HL-60/S4 treated with phorbol 12-myristate 13-acetate at 8.2 ng/mL for 4 days and 3 days (cell line): ENCODE results near the gene MOV10L1.

Experiments
- in situ Hi-C: fragments of 300-500 bp; cut with MboI; formaldehyde crosslinking; loops from 2 replicates; pipeline ENCODE4 v1.15.0; 2022; ENCODE audit warnings: low sequenced_read_pairs

Gene MOV10L1

DNA sequence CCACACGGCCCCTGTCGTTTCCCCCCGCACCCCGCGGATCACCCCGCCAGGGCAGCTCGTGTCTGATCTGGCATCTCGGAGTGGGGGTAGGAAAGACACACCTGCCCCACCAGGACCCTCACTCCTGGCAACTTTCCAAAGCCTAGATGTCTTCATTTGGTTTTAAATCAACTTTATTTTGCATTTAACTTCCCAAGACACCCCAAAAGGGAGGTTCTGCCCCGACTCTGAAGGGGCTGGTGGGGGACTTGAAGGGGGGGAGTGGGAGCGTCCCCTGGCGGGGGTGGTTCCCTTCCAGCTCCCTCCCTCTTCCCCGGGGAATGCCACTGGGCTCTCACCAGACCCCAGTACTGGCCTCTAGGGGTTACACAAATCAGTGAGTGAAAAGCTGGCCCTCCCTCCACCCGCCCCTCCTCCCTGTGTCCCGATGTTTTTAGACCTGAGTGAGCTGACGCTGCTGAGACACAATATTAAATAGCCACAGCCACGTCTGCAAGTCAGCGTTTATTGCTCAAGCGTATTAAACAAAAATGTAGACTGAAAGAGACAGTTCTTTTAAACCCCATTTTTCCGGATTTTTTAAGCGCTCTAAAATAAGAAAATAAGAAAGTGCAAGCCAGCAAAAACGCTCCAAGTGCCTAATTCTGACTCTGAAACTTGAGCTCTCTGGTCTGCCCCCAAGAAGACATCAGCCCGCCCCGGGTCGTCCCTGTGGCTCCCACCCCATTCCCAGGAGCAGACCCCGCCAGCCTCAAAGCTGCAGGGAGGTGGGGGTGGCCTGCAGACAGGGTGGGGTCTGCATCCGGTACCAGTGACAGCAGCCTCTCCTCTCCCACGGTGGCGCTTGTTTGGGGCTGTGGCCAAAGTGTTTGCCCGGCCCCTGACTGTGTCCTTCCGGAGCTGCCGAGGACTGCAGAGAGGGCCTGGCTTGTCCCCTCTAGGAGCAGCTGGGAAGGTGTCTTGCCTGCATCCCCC lies 30.6 kb upstream of the MOV10L1 start:
- in situ Hi-C loops, result no loop called here

DNA sequence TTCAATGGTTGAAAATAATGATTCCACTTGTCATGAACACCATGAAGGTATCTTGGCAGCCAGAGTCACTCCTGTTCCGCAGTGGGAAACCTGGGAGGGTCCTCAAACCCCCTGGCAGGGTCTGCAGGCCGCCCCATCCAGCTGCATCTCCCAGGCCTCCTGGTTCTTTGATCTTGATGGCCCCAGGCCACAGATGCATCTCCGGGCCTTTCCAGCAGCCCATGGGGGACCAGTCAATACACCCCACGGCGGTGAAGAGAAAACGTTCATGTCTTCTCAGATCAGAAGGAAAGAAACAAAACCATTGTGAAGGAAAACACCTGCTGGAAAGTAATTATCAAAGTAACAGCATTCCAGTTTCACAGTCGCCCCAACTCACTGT lies 29.9 kb upstream of the MOV10L1 start:
- in situ Hi-C loops, result no loop called here

DNA sequence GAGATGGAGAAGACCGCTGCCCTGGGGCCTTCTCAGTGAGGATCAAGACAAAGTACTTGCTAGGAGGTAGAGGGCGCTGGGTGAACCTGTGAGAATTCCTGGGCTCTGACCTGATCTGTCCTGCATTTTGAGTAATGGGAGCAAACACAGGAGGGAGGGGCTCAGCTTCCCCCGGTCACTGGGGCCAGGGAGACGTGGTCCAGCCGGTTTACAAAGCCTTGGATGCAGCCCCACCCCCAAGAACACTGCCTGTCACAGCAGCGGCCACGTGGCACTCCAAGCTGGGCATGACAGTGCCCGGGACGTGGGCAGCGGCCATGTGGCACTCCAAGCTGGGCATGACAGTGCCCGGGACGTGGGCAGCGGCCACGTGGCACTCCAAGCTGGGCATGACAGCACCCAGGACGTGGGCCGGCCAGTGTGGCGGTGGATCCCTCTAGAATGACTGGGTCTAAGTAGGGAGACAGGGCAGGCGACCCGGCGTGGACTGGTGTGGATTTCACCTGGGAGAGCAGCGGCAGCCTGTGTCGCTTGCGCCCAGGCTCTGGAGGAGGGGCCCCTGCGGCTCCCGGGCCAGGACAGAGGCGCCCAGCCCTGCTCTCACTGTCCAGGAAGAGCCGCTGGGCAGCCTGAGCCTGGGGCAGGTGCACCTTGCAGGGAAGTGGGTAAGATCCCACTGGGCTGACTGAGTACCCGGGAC lies 29.2 kb upstream of the MOV10L1 start:
- in situ Hi-C loops, result no loop called here

DNA sequence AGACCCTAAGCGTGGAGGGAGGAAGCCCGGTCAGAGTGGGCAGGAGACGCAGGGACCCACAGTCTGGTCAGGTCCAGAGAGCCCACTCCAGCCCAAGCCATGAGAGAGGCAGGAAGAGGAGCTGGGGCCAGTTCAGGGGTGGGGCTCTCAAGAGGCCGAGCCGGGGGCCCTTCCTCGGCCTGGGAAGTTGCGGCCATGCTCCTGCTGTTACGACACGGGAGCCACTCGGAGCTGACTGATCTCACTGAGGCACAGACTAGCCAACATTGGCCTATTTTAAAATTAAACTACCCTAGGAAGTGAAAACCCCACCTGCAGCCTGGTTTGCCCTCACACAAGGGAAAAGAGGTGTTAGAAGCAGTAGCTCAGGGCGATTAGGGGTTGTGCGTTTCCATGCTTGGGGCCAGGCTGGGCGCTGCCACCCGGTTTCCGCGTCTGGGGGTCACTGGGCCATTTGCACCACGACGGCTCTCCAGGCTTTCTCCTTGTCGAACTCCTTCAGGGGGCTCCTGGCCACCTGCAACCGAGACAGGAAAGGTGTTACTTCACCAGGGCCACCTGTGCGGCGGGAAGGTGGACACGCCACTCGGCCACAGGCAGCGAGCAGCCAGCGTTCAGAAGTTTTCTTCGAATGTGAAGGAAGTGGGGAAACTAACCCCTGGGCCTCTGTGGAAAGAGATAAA lies 28.5 kb upstream of the MOV10L1 start:
- in situ Hi-C loops, result no loop called here

DNA sequence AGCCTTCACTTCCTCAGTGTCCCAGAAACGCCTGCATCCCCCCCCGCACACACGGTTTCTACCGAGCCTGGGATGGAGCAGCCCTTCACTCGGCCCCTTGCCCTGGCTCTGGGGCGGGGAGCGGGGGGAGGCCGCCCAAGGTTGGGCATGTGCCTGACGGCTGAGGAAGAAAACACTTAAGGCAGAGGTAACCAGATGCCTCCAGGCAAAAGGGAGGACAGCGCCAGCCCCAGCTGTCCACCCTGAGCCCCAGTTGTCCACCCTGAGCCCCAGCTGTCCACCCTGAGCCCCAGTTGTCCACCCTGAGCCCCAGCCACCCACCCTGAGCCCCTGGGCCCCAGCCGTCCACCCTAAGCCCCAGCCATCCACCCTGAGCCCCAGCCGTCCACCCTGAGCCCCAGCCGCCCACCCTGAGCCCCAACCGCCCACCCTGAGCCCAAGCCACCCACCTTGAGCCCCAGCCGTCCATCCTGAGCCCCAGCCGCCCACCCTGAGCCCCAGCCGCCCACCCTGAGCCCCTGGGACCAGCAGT lies 27.9 kb upstream of the MOV10L1 start:
- in situ Hi-C loops, result no loop called here

DNA sequence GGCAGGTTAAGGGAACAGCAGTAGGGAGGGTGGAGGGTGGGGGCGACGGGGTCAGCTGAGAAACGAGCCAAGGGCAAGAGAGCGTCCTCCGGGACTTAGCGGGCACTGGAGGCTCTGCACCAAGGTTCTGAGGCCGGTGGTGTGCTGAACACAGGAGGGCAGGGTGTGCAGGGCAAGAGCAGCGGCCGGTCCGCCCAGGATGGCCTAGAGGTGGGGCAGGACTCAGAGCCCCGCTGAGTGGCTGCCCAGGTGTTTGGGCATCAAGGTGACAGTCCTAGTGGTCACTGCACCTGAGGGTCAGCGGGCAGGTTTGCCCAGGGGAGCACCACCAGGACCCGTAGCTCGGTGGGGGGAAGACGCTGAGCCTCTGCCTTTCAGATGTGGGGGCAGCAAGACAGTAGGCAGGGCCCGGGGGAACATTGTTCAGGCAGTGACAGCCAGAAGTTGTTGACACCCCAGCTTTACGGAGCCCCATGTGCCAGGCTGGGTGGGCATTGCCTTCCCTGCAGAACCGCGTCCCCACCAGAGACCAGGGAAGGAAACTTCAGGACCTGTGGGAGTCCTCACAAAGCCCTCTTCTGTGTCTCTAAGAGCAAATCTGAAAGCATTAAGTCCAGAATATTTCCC lies 27.2 kb upstream of the MOV10L1 start:
- in situ Hi-C loops, result no loop called here

DNA sequence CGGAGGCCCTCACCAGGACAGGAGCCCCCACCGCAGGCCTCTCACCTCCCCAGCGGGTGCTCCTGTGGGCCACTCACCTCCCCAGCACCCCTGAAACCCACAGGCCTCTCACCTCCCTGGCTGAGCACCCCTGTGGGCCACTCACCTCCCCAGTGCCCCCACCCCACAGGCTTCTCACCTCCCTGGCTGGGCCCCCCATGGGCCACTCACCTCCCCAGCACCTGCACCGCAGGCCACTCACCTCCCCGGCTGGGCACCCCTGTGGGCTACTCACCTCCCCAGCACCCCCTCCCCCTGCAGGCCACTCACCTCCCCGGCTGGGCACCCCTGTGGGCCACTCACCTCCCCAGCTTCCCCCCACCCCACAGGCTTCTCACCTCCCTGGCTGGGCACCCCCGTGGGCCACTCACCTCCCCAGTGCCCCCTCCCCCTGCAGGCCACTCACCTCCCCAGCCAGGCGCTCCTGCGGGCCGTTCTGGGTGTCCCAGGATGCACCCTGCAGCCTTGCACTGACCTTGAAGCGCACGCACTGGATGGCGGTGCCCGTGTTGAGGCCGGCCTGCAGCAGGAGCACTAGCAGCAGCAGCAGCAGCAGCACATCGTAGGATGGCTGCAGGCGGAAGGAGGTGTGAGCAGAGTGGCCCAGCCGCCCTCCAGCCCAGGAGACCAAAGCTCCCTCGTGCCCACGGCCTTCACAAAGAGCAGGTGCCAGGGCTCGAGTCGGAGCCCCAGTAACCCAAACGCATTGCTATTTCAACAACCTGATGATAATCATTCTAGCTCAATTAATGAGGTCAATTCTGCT lies 26.0 kb upstream of the MOV10L1 start:
- in situ Hi-C loops, result no loop called here

DNA sequence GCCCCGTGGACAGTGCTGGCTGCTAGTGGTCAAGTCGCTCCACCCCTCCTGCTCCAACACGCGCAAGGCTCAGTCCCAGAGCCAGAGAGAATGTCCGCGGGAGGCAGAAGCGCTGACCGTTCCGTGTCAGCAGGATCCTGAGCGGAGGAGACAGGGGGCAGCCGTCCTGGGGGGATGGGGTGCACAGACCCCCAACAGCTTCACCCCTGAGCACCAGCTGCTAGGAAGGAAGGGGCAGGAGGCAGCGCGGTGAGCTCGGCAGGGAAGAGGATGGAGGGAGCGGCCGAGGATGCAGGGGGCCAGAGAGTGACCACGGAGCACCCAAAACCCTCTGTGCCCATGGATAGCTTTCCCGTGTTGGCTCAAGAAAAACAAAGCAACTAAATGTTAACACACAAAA lies 25.4 kb upstream of the MOV10L1 start:
- in situ Hi-C loops, result no loop called here

DNA sequence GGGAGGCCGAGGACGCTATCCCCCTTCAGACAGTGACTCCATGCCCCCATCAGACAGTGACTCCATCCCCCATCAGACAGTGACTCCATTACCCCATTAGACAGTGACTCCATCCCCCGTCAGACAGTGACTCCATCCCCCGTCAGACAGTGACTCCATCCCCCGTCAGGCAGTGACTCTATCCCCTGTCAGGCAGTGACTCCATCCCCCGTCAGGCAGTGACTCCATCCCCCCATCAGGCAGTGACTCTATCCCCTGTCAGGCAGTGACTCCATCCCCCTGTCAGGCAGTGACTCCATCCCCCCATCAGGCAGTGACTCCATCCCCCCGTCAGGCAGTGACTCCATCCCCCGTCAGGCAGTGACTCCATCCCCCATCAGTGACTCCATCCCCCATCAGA lies 22.6 kb upstream of the MOV10L1 start:
- in situ Hi-C loops, result no loop called here

DNA sequence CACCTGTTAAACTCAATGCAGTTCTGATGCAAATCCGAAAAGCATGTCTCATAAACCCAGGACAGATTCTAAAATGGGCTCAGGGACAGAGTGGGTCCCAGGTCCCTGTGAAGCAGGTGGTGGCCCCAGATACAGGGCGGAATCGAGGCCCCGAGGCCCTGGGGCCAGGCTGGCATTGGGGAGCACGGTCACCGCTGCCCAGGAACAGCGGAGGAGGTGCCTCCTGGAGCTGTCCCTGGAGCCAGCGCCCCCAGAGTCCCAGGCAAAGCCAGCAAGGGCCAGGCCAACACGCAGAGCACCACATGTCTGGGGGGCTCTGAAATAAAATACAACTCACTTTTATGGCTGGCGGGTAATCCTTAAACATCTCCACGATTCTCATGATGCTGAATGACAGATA lies 21.7 kb upstream of the MOV10L1 start:
- in situ Hi-C loops, result no loop called here

DNA sequence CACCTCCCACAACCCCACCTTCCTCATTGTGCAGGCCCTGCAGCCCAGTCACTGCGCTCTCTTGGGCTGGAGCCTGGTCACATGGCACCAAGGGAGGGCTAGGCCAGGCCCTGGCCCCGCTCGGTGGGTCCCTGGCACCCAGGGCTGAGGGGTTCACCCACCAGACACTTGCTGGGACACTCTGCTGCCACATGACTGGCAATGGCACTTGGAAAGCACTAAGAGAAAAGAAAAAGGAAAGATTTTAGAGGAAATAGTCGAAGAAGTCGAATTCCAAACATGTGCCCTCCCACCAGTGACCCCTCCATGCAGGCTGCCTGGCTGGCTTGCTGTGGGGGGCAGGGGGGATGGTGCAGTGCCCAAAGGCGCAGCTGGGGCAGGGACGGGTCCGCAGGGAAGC lies 19.4 kb upstream of the MOV10L1 start:
- in situ Hi-C loops, result no loop called here

DNA sequence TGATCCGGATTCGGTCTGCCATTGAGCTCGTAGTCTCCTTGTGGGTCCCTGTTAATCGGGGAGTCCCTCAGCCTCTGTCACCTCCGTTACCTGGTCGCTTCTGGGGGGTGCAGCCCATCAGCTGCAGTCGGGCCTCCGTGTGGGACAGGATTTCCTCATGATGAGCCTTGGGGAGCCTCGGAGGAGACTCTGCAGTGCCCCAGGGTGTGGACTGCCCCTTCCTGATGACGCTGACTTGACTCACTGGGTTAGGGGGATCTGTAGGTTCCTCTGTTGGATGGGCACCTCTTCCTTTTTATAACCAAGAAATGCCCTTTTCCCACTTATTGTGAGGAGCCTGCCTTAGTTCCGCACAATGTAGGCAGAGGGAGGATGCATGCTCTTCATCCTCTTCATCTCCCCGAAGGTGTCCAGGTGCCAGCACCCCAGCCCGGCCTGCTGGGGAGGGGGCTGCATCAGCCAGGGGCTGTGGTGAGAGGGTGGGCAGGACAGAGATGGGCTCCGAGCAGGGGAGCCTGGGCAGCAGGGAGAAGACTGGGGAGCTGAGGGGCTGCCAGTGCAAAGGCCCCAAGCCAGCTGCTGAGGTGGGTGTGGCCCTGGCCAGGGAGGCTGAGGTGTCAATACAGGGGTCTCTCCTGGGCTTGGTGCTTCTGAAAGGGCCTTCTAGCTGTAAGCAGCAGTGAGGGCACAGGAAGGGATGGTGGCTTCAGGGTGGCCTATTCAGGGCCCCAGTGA lies 18.2 kb upstream of the MOV10L1 start:
- in situ Hi-C loops, result no loop called here

DNA sequence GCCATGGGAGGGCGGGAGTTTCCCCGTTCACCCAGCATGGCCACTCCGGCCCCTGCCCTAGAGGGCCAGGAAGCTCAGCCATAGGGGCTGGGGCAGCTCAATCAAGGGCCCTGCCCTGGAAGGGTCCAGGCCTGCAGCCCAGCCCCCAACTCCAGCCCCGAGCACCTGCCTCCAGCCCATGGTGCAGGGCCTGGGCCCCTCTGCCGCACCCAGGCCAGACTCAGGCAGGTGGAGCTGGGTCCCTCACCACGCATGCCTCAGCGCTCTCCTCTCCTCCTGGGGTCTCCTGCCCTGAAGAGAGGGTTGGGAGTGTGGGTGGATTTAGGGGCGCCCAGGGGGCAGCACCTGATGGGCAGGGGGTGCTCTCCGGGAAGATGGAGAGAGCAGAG lies 17.6 kb upstream of the MOV10L1 start:
- in situ Hi-C loops, result no loop called here

DNA sequence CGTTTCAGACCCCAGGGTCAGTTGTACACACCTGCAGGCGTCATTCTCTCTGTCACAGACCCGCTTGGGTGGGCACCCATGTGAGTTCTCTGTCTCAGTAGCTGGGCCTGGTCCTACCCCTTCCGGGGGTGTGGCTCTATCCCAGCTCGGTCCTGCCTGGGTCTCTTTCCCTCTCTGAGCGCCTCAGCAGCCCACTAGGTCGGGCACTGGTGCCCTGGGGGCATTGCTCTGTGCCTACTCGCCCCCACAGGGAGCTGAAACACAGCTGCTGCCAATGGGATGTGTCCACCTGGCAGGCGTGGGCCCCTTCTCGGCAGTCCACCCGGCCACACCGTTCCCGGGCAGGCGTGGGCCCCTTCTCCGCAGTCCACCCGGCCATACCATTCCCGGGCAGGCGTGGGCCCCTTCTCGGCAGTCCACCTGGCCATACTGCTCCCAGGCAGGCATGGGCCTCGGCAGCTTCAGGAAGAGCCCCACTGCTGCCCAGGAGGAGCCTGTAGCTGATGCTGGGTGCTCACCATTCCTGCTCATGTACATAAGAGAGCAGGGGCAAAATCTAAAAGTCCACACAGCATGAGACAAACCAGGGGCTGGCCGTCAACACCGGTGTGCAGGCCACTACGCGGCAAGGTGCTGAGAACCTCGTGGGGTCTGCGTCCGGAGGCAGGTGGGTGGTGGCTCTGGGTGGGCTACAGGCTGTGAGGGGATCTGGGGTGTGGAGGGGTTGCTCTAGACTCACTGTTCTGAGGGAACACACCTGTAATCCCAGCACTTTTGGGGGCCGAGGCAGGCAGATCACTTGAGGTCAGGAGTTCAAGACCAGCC lies 16.9 kb upstream of the MOV10L1 start:
- in situ Hi-C loops, result no loop called here

DNA sequence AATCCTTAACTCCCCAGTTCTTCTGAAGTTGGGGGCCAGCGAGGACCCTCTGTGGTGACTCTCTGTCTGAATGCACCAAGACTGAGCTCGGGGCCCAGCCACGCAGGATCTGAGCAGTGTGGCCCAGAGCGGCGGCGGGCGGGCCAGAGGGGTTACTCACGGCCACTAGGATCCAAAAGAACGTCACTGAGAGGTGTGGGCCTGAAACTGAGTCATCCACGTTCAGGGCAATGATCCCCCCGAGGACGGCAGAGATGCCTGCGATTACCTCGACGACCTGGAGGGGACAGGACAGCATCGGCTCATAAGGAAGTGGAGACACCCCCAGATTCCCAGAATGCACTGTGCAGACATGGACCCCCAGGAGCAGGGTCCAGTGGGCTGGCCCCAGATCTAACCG lies 15.8 kb upstream of the MOV10L1 start:
- in situ Hi-C loops, result no loop called here

DNA sequence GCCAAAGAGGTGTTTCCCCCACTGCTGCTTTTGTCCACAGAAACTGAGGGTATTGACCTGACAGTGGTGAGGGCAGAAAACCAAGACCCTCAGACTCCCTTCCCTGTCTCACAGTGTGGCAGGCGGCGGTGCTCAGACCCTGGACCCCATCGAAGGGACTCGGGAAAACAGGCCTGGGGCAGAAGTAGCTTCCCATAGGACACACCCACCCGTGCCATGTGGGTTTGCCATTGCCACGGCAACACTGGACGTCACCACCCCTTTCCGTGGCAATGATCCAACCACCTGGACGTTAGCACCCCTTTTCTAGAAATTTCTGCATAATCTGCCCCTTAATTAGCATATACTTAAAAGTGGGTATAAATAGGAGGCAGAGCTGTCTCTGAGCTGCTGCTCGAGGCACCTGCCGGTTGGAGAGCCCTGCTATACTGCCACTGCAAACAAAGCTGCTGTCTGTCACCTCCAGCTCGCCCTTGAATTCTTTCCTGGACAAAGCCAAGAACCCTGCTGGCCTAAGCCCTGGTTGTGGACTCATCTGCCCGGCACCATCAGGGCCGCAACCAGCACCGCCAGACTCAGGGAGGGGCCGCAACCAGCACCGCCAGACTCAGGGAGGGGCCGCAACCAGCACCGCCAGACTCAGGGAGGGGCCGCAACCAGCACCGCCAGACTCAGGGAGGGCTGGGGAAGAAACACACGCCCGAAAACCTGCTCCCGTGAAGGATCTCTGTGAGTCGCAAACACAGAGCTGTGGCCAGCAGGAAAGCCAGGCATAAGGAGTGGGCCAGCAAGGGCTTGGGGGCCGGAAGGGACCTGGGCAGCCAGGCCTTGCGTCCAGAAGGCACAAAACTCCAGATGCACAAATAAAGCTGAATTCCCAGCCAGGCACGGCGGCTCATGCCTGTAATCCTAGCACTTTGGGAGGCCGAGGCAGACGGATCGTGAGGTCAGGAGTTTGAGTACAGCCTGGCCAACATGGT lies 15.0 kb upstream of the MOV10L1 start:
- in situ Hi-C loops, result no loop called here
